ENCODE data around the gene PGAP2. TPM values are rescaled to one million over a fixed set of nuclear protein-coding genes. Genes with fewer than 3 reads are reported as not detected.
A peak's percentile ranks its signal among the peaks of the same experiment; 100 is the strongest.

PGAP2 gene
- total RNA-seq, 2 donors from 2014 or later: 10.8 to 14.9 TPM

DNA sequence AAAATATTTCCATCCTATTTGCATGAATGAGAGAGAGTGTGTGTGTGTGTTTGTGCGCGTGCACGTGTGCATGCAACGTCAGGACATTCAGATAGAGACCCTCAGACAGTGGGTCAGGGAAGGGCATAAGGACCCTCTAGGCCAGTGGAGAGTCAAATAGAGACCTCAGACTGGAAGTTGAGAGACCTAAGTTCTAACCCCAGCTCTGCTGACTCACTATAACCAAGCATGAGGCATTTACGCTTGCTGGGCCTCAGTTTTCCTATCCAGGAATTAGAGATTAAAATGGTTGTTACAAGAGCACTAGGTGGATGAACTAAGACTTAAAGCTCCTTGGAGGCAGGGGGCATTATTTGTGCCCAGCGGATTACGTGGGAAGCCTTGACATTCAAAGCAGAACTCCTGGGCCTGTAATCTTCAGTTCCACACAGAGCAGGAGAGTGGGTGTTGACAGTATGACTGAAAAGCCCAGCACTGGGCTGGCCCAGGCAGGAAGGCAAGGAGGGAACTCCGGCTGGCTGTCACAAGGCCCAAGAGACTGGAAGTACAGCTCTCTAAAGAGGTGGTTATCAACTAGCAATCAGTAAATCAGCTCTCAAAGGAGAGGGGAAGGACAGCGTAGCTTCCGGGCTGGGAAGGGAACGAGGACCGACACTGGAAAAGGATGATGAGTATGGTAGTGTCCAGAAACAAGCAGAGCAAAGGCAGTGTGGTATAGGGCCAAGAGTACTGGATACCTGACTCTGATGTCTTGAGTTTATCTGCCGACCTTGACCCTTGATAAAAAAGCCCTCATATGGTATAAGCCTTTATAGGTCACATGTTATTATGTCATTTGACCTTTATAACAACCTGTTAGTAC lies 23.2 kb downstream of the PGAP2 start:
- H3K27ac ChIP-seq: peak overlapping the region; percentile 0 to 2
- H3K4me3 ChIP-seq: no peak overlapping the region
- peaks cover 17% of the 10 kb centered on the region for H3K36me3 ChIP-seq
- H3K9me3 ChIP-seq: no peaks in the 10 kb centered on the region
- no peaks in the 10 kb centered on the region for H3K27me3 ChIP-seq
- TF ChIP-seq, protein P1, sequence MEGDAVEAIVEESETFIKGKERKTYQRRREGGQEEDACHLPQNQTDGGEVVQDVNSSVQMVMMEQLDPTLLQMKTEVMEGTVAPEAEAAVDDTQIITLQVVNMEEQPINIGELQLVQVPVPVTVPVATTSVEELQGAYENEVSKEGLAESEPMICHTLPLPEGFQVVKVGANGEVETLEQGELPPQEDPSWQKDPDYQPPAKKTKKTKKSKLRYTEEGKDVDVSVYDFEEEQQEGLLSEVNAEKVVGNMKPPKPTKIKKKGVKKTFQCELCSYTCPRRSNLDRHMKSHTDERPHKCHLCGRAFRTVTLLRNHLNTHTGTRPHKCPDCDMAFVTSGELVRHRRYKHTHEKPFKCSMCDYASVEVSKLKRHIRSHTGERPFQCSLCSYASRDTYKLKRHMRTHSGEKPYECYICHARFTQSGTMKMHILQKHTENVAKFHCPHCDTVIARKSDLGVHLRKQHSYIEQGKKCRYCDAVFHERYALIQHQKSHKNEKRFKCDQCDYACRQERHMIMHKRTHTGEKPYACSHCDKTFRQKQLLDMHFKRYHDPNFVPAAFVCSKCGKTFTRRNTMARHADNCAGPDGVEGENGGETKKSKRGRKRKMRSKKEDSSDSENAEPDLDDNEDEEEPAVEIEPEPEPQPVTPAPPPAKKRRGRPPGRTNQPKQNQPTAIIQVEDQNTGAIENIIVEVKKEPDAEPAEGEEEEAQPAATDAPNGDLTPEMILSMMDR (IDR thresholded peaks at IDR 0.05): no peak
- H3K4me1 ChIP-seq: peaks cover 0 to 51% of the 10 kb centered on the region in 2 donors
- DNase-seq (ENCODE audit: low spot score): no peak

GRCh38 chr11:3832816-3833215 lies 24.5 kb downstream of the PGAP2 start:
- Histone ChIP-seq H3K9me3 (no peaks in the 10 kb centered on the region), H3K27ac (no peak overlapping the region), H3K4me1 (peaks cover 0 to 62% of the 10 kb centered on the region in 2 donors), H3K4me3 (no peak overlapping the region), H3K36me3 (peaks cover 5% of the 10 kb centered on the region), H3K27me3 (no peaks in the 10 kb centered on the region)
- TF ChIP-seq, protein P1 (IDR thresholded peaks at IDR 0.05): no peak
- DNase-seq (ENCODE audit: low spot score): no peak

- DNase-seq (ENCODE audit: low spot score): no peak
- Histone ChIP-seq H3K36me3 (no peaks in the 10 kb centered on the region), H3K27me3 (no peaks in the 10 kb centered on the region), H3K27ac (no peak overlapping the region), H3K4me1 (peaks cover 0 to 69% of the 10 kb centered on the region in 2 donors), H3K9me3 (no peaks in the 10 kb centered on the region), H3K4me3 (no peak overlapping the region)
- TF ChIP-seq, protein P1 (IDR thresholded peaks at IDR 0.05): no peak
Measured at GRCh38 chr11:3833449-3833848, 25.1 kb downstream of the PGAP2 start.

- TF ChIP-seq, protein P1 (IDR thresholded peaks at IDR 0.05): no peak
- no peak overlapping the region for H3K27ac ChIP-seq
Measured at GRCh38 chr11:3834349-3834663, 25.9 kb downstream of the PGAP2 start.

DNA sequence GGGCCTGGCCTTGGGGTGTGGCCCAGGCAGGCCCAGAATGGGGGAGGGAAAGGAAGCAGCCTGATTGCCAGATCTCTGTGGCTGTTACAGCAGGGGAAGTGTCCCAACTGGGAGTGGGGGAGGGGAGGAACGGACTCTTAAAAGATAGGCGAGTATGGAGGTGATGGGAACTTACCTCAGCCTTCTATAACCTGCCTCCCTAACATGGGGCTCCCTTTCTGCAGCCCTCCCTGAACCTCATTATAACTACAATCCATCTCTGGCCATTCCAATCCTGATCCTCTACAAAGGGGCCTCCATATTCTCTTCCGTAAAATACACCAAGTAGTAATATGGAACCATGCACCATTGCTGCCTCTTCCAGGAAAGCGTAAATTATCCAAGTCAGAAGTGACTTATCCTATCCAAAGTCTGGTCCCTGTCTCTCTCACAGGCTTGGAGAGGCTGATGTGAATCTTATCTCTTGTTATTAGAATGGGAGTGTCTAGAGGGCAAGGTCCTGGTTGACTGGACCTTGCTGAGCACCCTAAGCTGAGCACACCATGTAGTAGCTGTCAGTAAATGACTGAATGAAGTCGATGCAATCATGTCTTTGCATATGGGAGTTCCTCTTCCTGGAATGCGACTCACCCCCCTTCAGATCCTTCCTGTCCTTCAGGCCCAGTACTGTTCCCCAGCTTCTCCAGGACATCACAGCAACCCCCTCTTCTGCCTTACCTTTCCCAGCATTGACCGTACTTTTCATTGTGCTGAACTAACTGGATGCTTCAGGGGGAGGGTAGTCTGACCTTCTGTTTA lies 26.5 kb downstream of the PGAP2 start:
- H3K27ac ChIP-seq: peak overlapping the region in 1 of 2 donors; percentile 50
- H3K36me3 ChIP-seq: no peaks in the 10 kb centered on the region
- H3K4me1 ChIP-seq: peaks cover 0 to 80% of the 10 kb centered on the region in 2 donors
- DNase-seq (ENCODE audit: low spot score): peak; percentile 68
- no peak overlapping the region for H3K4me3 ChIP-seq
- no peaks in the 10 kb centered on the region for H3K9me3 ChIP-seq
- TF ChIP-seq, protein P1 (IDR thresholded peaks at IDR 0.05): no peak
- H3K27me3 ChIP-seq: no peaks in the 10 kb centered on the region

More at GRCh38 chr11:3834349-3834663, 25.9 kb downstream of the PGAP2 start:
- H3K4me3 ChIP-seq: no peak overlapping the region
- no peaks in the 10 kb centered on the region for H3K36me3 ChIP-seq
- H3K9me3 ChIP-seq: no peaks in the 10 kb centered on the region
- H3K4me1 ChIP-seq: peaks cover 0 to 76% of the 10 kb centered on the region in 2 donors
- no peak for DNase-seq (ENCODE audit: low spot score)
- H3K27me3 ChIP-seq: no peaks in the 10 kb centered on the region
